Trophoblast cell (in vitro differentiated cells and primary cell): Measurements from ENCODE around the gene POLRMT.
"Not testable (repeated sequence)": the region's sequence is repeated elsewhere in the genome, so short reads cannot be mapped to it uniquely, and the experiment has no call there.

Experiments
- DNase-seq, 2 donors: peaks; one replicate each; pipeline ENCODE4 v3.0.0-alpha.2; 2016
- H2AFZ ChIP-seq: 2 replicates; pipeline ENCODE4 v1.6.1; 2013; ENCODE audit warnings: low read length, moderate library complexity, mild to moderate bottlenecking; ENCODE audit not compliant: insufficient read depth, poor library complexity
- H2AK5ac ChIP-seq: 2 replicates; pipeline ENCODE4 v1.6.1; 2013; ENCODE audit warnings: mild to moderate bottlenecking, low read length
- H2BK120ac ChIP-seq: 2 replicates; pipeline ENCODE4 v1.6.1; 2013; ENCODE audit warnings: low read length, mild to moderate bottlenecking, moderate library complexity; ENCODE audit not compliant: insufficient read depth, poor library complexity
- H2BK12ac ChIP-seq: 2 replicates; pipeline ENCODE4 v1.6.1; 2013; ENCODE audit warnings: mild to moderate bottlenecking, low read length, moderate library complexity
- H2BK5ac ChIP-seq: 2 replicates; pipeline ENCODE4 v1.6.1; 2013; ENCODE audit warnings: low read length, low read depth, moderate library complexity, mild to moderate bottlenecking; ENCODE audit not compliant: poor library complexity
- H3K14ac ChIP-seq: 2 replicates; pipeline ENCODE4 v1.6.1; 2013; ENCODE audit warnings: mild to moderate bottlenecking, low read length
- H3K18ac ChIP-seq: 2 replicates; pipeline ENCODE4 v1.6.1; 2013; ENCODE audit warnings: mild to moderate bottlenecking, low read length
- H3K23ac ChIP-seq: 2 replicates; pipeline ENCODE4 v1.6.1; 2013; ENCODE audit warnings: low read length
- H3K27ac ChIP-seq: 2 replicates; pipeline ENCODE4 v1.5.1; 2013; ENCODE audit warnings: low read depth, mild to moderate bottlenecking, inconsistent platforms, low read length, moderate library complexity
- H3K27me3 ChIP-seq: 2 replicates; pipeline ENCODE4 v1.6.1; 2013; ENCODE audit warnings: inconsistent platforms, mild to moderate bottlenecking, low read length, moderate library complexity; ENCODE audit not compliant: insufficient read depth
- H3K36me3 ChIP-seq, 2 experiments: 1 replicate in 1 of 2; 2 replicates in 1 of 2; pipeline ENCODE4 v1.6.1; 2013; ENCODE audit warnings: low read length in 2 of 2, mild to moderate bottlenecking in 2 of 2, moderate library complexity in 1 of 2; ENCODE audit not compliant: insufficient read depth in 2 of 2, control insufficient read depth in 1 of 2
- H3K4ac ChIP-seq: 2 replicates; pipeline ENCODE4 v1.6.1; 2013; ENCODE audit warnings: low read depth, mild to moderate bottlenecking, low read length, moderate library complexity
- H3K4me1 ChIP-seq, 2 experiments: 1 replicate in 1 of 2; 2 replicates in 1 of 2; pipeline ENCODE4 v1.6.1; 2013; ENCODE audit warnings: low read length in 2 of 2, mild to moderate bottlenecking in 2 of 2, moderate library complexity in 1 of 2; ENCODE audit not compliant: insufficient read depth in 2 of 2, control insufficient read depth in 1 of 2
- H3K4me2 ChIP-seq: 2 replicates; pipeline ENCODE4 v1.6.1; 2013; ENCODE audit warnings: inconsistent platforms, mild to moderate bottlenecking, low read length, moderate library complexity
- H3K4me3 ChIP-seq: 2 replicates; pipeline ENCODE4 v1.5.1; 2013; ENCODE audit warnings: mild to moderate bottlenecking, low read depth, low read length, inconsistent platforms
- H3K79me1 ChIP-seq: one replicate; pipeline ENCODE4 v1.6.1; 2013; ENCODE audit warnings: low read length
- H3K79me2 ChIP-seq: 2 replicates; pipeline ENCODE4 v1.6.1; 2013; ENCODE audit warnings: low read length, mild to moderate bottlenecking; ENCODE audit not compliant: control insufficient read depth, insufficient read depth, poor library complexity
- H3K9ac ChIP-seq: 2 replicates; pipeline ENCODE4 v1.6.1; 2013; ENCODE audit warnings: mild to moderate bottlenecking, low read length
- H3K9me3 ChIP-seq: 2 replicates; pipeline ENCODE4 v1.6.1; 2013; ENCODE audit warnings: low read depth, mild to moderate bottlenecking, control low read depth, inconsistent platforms, low read length; ENCODE audit not compliant: insufficient read depth
- H4K12ac ChIP-seq: 2 replicates; pipeline ENCODE4 v1.6.1; 2013; ENCODE audit warnings: low read depth, mild to moderate bottlenecking, low read length, moderate library complexity
- H4K8ac ChIP-seq: 2 replicates; pipeline ENCODE4 v1.6.1; 2013; ENCODE audit warnings: low read depth, mild to moderate bottlenecking, low read length, moderate library complexity
- H4K91ac ChIP-seq: one replicate; pipeline ENCODE4 v1.6.1; 2013; ENCODE audit warnings: low read depth, mild to moderate bottlenecking, low read length, moderate library complexity
- WGBS: extraction: QIAGEN DNeasy Blood & Tissue Kit; methylation state at CpG from one replicate; pipeline ENCODE4 v1.1.7; 2013; ENCODE audit warnings: missing lambda C conversion rate; ENCODE audit not compliant: insufficient read length, insufficient coverage; ENCODE audit errors: extremely low coverage; 5-methylcytosine and 5-hydroxymethylcytosine counted together

POLRMT gene

GRCh38 chr19:628168-628567 lies 5.2 kb downstream of the POLRMT start:
- Histone ChIP-seq H4K91ac (no peak overlapping the region), H3K4me3 (no peak overlapping the region), H2BK12ac (no peak overlapping the region), H3K18ac (no peak overlapping the region), H3K9me3 (peaks cover 2% of the 10 kb centered on the region), H3K27me3 (no peaks in the 10 kb centered on the region), H4K12ac (no peak overlapping the region), H3K79me1 (peaks cover 6% of the 10 kb centered on the region), H3K14ac (no peak overlapping the region), H3K4ac (no peak overlapping the region), H4K8ac (no peak overlapping the region), H3K79me2 (peaks cover 4% of the 10 kb centered on the region), H3K4me2 (no peak overlapping the region), H3K4me1 (peaks cover 5 to 8% of the 10 kb centered on the region in 2 experiments), H3K9ac (no peak overlapping the region), H3K23ac (no peak overlapping the region), H2BK120ac (no peak overlapping the region), H3K27ac (no peak overlapping the region), H3K36me3 (peaks cover 33 to 37% of the 10 kb centered on the region in 2 experiments), H2BK5ac (no peak overlapping the region), H2AFZ (no peak overlapping the region), H2AK5ac (no peak overlapping the region)
- no CpG with 5 or more reads among the region's 19 CpGs for WGBS
- no peak for DNase-seq

GRCh38 chr19:626566-626965 lies 6.8 kb downstream of the POLRMT start:
- H2AK5ac ChIP-seq, H4K12ac ChIP-seq, H2BK5ac ChIP-seq, H4K8ac ChIP-seq, H3K18ac ChIP-seq, H3K27ac ChIP-seq, DNase-seq, H4K91ac ChIP-seq, H3K4ac ChIP-seq, H3K23ac ChIP-seq, H3K9me3 ChIP-seq, H3K79me1 ChIP-seq, H3K9ac ChIP-seq, H3K27me3 ChIP-seq, H3K4me2 ChIP-seq, H3K14ac ChIP-seq, H3K79me2 ChIP-seq, H2AFZ ChIP-seq, H2BK12ac ChIP-seq, H3K4me3 ChIP-seq, H2BK120ac ChIP-seq, H3K4me1 ChIP-seq: not testable (repeated sequence)
- H3K36me3 ChIP-seq = peaks cover 48 to 53% of the 10 kb centered on the region in 2 experiments
- no CpG with 5 or more reads among the region's 7 CpGs for WGBS

- Histone ChIP-seq H4K12ac (no peak overlapping the region), H2BK12ac (no peak overlapping the region), H3K79me2 (no peaks in the 10 kb centered on the region), H3K14ac (no peak overlapping the region), H3K4ac (no peak overlapping the region), H3K4me1 (no peaks in the 10 kb centered on the region), H3K23ac (no peak overlapping the region), H3K9me3 (no peaks in the 10 kb centered on the region), H3K79me1 (no peaks in the 10 kb centered on the region), H3K27ac (no peak overlapping the region), H3K18ac (no peak overlapping the region), H3K4me2 (no peak overlapping the region), H2AFZ (no peak overlapping the region), H3K9ac (no peak overlapping the region), H2BK120ac (no peak overlapping the region), H4K8ac (no peak overlapping the region), H2BK5ac (no peak overlapping the region), H2AK5ac (no peak overlapping the region), H4K91ac (no peak overlapping the region), H3K4me3 (no peak overlapping the region), H3K36me3 (peaks cover 56 to 60% of the 10 kb centered on the region in 2 experiments), H3K27me3 (no peaks in the 10 kb centered on the region)
- WGBS = no CpG with 5 or more reads among the region's 5 CpGs
- DNase-seq = no peak
Observed at GRCh38 chr19:625257-625656, 8.1 kb downstream of the POLRMT start.

GRCh38 chr19:624433-625109 lies 8.8 kb downstream of the POLRMT start:
- H3K4ac ChIP-seq = no peak overlapping the region
- DNase-seq = no peak
- no peak overlapping the region for H2AK5ac ChIP-seq
- no CpG with 5 or more reads among the region's 24 CpGs for WGBS
- no peak overlapping the region for H3K27ac ChIP-seq
- H2BK120ac ChIP-seq = no peak overlapping the region
- no peak overlapping the region for H2BK5ac ChIP-seq
- no peak overlapping the region for H3K9ac ChIP-seq
- no peak overlapping the region for H2AFZ ChIP-seq
- H3K79me2 ChIP-seq = no peaks in the 10 kb centered on the region
- no peak overlapping the region for H3K18ac ChIP-seq
- H3K79me1 ChIP-seq = no peaks in the 10 kb centered on the region
- no peak overlapping the region for H4K12ac ChIP-seq
- no peak overlapping the region for H3K14ac ChIP-seq
- no peak overlapping the region for H4K91ac ChIP-seq
- H3K9me3 ChIP-seq = no peaks in the 10 kb centered on the region
- no peak overlapping the region for H3K4me3 ChIP-seq
- no peak overlapping the region for H4K8ac ChIP-seq
- no peak overlapping the region for H3K23ac ChIP-seq
- no peak overlapping the region for H2BK12ac ChIP-seq
- no peaks in the 10 kb centered on the region for H3K4me1 ChIP-seq
- H3K36me3 ChIP-seq = peaks cover 61 to 64% of the 10 kb centered on the region in 2 experiments
- no peaks in the 10 kb centered on the region for H3K27me3 ChIP-seq
- no peak overlapping the region for H3K4me2 ChIP-seq
